NCI-H748 treated with DMSO at 0.1 percent for 48 hours (cell line): Measurements from ENCODE around the gene CELF1.

ENCODE experiments used
- DNase-seq: peaks from one replicate; lab custom pipeline; 2025; lab: John Stamatoyannopoulos, UW

CELF1 gene

GRCh38 chr11:47508240-47508957 is 44.5 kb downstream of the CELF1 start:
- no peak for DNase-seq

DNA sequence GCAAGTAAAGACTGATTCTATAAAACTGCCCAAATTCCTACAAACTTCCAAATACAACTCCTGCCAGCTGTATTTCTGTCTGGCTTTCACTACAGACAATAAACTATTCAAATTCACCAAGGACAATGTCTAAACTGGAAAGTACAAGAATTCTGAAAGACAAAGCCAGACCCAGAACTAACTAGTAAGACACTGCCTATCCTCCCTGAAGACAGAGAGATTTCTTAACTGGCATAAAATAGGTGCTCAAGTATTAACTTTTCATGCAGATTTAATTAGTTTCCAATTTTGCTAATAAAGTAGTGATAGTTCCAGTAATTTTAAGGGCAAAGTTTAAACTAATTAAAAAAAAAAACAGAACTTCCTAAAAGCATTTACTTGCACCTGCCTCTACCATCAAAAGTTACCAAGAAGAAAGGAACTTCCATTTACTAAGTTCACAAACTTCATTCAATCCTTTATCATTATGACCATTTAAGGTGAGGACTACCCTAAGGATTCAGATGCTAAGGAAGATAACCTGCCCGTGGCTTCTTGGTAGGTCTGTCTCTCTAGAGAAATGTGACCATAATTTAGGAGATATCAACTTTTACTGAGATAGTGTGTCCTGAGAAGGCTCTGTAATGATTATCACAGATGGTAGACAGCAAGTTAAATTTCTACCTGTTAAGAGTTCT is 45.2 kb downstream of the CELF1 start:
- DNase-seq = no peak

GRCh38 chr11:47506795-47507562 is 46.0 kb downstream of the CELF1 start:
- no peak for DNase-seq

DNA sequence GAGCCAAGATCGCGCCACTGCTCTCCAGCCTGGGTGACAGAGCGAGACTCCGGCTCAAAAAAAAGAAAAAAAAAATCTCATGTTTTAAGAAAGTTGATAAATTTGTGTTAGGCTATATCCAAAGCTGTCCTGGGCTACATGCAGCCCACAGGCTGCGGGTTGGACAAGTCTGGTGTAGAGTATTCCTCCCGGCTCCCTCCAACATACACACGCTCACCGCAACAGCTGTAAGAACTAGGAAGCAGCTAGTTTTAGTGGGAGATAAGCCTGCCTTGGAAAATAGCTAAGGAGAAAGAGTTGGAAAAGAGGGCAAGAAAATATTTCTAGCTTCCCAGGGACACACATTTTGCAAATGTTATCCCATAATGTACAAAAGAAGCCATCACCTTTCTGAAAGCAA is 46.6 kb downstream of the CELF1 start:
- DNase-seq = no peak

- DNase-seq = no peak
Measured at GRCh38 chr11:47504910-47505309, 48.0 kb downstream of the CELF1 start.

DNA sequence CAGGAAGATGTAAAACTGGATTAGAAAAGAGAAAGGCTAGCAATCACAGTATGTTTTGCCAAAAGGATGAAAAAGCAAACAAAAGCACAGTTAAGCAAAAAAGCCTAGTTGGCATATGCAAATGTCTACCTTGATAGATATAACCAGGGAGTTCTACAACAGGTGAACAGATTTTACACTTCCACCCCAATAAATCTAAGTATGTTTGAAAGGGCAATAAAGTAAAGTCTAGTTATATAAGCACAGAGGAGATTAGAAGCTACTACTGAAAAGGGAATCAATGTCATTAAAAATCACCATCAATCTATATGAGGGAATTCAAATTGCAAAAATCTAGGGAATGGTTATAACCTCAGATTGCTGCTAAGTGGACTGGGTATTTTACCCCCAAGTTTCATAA is 49.7 kb downstream of the CELF1 start:
- DNase-seq = no peak

DNA sequence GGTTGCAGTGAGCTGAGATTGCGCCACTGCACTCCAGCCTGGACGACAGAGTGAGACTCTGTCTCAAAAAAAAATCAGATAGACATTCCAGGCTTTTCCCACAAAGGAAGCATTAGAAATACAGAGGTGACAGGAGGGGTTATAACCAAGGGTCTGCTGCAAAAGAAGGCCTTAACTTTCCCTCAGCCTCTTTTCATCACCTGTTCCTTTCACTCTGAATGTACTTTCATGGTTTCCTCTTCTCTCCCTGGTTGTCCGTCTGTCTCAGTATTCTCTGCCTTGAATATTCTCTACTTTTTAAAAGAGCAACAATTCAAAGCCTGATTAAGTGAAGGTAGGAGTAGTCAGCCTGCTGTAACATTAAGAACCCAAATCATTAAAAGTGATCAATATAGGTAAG is 50.2 kb downstream of the CELF1 start:
- DNase-seq = no peak

DNA sequence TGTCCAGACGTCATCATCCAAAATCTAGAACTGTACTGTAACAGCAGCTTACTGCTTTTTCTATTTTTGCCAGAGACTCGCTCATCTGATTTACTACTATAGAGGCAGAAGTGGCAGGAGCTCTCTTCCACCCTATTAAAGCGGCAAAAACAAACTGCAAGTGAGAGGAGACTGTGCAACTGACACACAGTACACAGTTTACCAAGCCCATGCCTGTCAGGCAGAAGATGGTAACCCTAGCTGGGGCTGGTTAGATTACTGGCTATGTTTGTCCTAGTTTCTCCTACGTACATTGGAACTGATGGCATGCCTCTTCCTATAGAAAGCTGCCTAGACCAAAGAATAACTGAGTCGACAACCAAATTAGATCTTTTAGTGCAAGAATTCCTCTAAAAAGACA is 51.8 kb downstream of the CELF1 start:
- DNase-seq = no peak

DNA sequence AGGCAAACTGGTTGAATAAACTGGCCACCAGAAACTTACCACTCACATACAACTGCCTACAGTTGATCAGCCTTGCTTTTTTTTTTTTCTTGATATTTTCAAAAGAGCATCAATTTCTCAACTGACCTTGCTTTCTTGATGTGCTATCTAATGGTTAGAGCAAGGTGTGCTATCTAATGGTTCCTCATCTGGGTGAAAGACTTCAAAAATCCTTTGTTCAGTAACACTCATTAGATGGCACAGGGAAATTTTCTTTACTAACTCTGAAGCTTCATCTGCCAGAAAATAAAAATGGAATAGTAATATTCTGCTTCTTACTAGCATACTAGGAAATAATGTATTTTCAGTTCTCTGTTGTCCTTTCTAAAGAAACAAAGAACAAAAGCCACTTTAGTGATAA is 52.8 kb downstream of the CELF1 start:
- DNase-seq = no peak

DNA sequence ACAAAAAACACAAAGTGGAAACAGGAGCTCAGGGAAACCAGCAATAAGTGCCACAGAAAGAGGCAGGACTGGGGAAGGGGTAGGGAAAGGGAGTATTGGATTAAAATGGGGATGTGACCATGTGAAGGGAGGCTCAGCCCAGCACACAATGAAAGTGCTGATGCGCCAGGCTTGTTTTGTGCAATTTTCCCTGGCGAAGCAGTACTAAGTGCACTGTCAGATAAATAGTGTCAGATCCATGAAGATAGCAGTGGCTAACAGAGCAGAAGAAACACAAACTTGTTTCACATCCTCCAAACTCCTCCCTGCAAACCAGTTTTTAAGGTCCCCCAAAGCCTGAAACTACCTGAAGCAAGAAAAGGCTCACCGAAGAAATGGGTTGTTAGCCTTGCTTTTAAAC is 53.3 kb downstream of the CELF1 start:
- no peak for DNase-seq

- no peak for DNase-seq
Measured at GRCh38 chr11:47499161-47499560, 53.8 kb downstream of the CELF1 start.

- no peak for DNase-seq
Measured at GRCh38 chr11:47498584-47499152, 54.3 kb downstream of the CELF1 start.

GRCh38 chr11:47498149-47498548 is 54.8 kb downstream of the CELF1 start:
- DNase-seq = no peak

DNA sequence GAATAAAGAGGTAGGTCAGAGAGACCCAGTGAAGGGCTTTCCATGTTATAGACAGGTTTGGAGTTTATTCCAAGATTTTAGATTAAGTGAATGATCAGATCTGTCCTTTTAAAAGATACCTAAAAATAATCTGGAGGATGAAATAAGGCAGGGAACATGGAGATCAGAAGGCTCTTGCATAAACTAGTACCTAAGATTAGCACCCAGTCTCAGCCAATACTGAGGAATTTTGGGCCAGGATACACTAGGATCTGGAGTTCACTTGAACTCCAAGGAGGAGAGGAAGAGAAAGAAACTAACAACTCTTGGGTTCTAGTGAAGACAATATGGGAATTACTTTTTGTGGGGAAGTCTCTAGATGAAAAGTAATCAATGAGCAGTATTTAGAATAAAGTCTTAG is 56.1 kb downstream of the CELF1 start:
- DNase-seq = no peak

DNA sequence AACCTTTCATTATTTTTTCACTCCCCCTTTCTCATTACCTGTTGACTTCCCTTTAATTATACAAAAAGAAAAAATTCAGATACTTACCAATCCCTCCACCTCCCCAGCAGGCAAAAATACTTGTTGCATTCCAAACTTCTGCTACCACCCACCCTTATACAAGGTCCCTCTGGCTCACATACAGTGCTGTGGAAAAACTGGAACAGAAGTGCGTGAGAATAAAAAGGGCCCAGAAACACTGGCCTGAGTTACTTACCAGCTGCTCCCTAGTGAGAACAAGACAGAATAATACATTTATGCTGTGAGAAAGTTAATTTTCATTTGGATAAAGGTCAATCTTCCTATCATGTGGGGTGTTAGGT is 57.1 kb downstream of the CELF1 start:
- DNase-seq = no peak

- DNase-seq = no peak
Measured at GRCh38 chr11:47495011-47495855, 57.7 kb downstream of the CELF1 start.

DNA sequence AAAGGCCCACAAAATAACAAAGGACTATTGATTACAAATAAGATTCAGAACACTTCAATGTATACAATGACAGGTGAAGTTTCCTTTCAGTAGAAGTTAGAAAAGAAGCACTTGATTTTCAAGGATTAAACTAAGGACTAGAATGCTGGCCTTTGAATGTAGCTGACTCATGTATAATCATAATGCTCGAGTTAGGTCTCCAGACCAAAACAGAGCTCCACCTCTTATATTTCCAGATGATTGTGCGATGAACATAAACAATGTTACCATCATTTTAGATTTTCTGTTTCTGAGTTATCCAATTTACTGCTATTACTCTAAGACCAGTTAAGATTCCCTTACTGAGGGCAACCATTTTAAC is 63.6 kb downstream of the CELF1 start:
- no peak for DNase-seq

DNA sequence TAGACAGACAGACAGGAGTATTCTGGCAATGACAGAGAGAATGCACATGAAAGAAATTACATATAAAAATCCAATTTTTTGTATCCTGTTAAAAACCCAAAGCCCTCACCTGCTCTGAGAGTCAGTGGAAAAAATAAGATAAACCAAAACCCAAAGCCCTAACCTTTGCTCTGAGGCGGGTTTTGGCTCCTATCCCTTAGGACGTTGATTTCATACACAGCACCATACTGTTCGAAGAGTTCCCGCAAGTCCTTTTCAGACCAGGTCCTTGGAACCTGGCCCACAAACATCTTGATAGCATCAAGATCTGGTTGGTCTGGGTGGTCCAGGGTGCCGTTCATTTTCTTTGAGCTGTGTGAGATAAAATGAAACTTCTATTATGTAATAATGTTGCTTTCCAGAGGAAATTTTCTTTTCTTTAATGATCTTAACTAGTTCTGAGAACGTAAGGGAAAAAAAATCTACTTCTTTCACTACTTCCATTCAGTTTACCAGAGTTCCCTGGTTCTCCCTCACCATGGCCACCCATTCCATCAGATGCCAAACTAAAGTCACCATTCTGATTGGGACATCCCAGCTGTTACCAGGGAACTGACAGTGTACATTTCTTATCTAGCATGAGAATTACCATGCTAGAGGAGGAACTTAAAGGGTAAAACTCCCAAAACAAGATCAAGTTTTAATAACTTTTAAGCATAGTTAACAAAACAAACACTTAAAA is 64.1 kb downstream of the CELF1 start:
- DNase-seq = no peak

DNA sequence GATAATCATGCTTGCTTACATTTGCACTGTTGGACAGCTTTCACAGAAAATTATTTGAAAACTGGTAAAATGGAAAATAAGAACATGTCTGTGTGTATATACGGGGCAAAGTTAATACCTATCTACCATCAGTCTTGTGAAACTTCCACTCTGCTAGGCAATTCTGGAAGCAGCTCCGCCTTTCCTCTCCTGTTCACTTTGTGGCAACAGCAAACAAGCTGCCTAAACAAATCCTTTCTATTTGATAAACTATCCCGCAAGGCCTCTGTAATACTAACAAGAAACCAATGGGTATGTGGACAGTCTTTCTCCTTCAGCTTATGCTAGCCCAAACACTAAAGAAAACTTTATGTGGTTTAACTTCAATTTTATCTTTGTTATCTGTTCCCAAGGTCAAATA is 64.8 kb downstream of the CELF1 start:
- no peak for DNase-seq

- DNase-seq = no peak
Measured at GRCh38 chr11:47487421-47487820, 65.5 kb downstream of the CELF1 start.

GRCh38 chr11:47485107-47485506 is 67.8 kb downstream of the CELF1 start:
- DNase-seq = no peak
